H1 (cell line): ENCODE data around the gene CACNB4. TPM values are rescaled to one million over a fixed set of nuclear protein-coding genes. Genes with fewer than 3 reads are reported as not detected.

Experiments
- CTBP2 ChIP-seq: IDR thresholded peaks from 2 replicates; pipeline ENCODE4 v1.7.0; 2011; ENCODE audit warnings: borderline replicate concordance, mild to moderate bottlenecking, moderate library complexity, mixed read lengths, low read length; ENCODE audit not compliant: insufficient read depth, insufficient read length
- polyA plus RNA-seq, 7 experiments: library from polyadenylated mRNA; depleted of rRNA in 3 of 7; stranded (reverse) in 5 of 7; unstranded in 2 of 7; fragments of >200 nt in 5 of 7; fragments of 200-250 nt in 2 of 7; gene quantifications; 1 replicate in 5 of 7; 2 replicates in 1 of 7; 4 replicates in 1 of 7; pipeline versions ENCODE4 v1.2.1 to v1.2.3, GENCODE V29; 2011 to 2013; ENCODE audit warnings: missing spikeins in 2 of 7, mixed read lengths in 2 of 7
- total RNA-seq: library from RNA; stranded (reverse); fragmentation: NEBNext Ultra II Directional; extraction: Animal tissue kit (Norgen Biotek cat#: 25700); gene quantifications from 2 replicates; pipeline ENCODE4 v1.2.1, GENCODE V29; 2021
- TF ChIP-seq, protein P1 (sequence below): fragments of 300-600 bp; sonication (generic); IDR thresholded peaks from 2 replicates; pipeline ENCODE4 v1.7.1; 2012; ENCODE audit warnings: low read length, moderate library complexity, mild to moderate bottlenecking, inconsistent platforms; ENCODE audit not compliant: insufficient replicate concordance
- TF ChIP-seq, protein P2 (sequence below): IDR thresholded peaks from 2 replicates; pipeline ENCODE4 v1.6.1; 2012; ENCODE audit warnings: low read length, inconsistent platforms

CACNB4 gene
- total and polyA plus RNA-seq, 2 of the 8 experiments (the other 6 are each of a cell fraction or from before 2014, with no cell fraction given), result 2.0 to 4.0 TPM

DNA sequence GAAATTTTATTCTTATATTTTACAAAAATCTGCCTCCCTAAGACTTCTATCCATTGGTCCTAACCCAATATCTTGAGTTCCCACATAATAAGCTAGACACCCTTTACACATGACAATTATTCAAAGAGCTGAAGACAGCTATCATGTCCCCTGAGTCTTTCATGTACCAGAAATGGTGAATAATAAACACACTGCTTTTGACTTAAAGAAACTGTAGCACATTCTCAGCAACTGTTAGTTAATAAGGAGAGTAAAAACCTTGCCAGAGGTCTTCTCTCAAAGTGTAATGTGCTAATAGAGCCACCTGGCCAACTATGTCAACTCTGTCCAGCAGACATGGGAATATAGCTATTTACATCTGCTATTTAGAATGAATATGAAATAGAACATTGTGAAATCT lies 160.9 kb downstream of the CACNB4 start (continued):
- TF ChIP-seq, protein P1, sequence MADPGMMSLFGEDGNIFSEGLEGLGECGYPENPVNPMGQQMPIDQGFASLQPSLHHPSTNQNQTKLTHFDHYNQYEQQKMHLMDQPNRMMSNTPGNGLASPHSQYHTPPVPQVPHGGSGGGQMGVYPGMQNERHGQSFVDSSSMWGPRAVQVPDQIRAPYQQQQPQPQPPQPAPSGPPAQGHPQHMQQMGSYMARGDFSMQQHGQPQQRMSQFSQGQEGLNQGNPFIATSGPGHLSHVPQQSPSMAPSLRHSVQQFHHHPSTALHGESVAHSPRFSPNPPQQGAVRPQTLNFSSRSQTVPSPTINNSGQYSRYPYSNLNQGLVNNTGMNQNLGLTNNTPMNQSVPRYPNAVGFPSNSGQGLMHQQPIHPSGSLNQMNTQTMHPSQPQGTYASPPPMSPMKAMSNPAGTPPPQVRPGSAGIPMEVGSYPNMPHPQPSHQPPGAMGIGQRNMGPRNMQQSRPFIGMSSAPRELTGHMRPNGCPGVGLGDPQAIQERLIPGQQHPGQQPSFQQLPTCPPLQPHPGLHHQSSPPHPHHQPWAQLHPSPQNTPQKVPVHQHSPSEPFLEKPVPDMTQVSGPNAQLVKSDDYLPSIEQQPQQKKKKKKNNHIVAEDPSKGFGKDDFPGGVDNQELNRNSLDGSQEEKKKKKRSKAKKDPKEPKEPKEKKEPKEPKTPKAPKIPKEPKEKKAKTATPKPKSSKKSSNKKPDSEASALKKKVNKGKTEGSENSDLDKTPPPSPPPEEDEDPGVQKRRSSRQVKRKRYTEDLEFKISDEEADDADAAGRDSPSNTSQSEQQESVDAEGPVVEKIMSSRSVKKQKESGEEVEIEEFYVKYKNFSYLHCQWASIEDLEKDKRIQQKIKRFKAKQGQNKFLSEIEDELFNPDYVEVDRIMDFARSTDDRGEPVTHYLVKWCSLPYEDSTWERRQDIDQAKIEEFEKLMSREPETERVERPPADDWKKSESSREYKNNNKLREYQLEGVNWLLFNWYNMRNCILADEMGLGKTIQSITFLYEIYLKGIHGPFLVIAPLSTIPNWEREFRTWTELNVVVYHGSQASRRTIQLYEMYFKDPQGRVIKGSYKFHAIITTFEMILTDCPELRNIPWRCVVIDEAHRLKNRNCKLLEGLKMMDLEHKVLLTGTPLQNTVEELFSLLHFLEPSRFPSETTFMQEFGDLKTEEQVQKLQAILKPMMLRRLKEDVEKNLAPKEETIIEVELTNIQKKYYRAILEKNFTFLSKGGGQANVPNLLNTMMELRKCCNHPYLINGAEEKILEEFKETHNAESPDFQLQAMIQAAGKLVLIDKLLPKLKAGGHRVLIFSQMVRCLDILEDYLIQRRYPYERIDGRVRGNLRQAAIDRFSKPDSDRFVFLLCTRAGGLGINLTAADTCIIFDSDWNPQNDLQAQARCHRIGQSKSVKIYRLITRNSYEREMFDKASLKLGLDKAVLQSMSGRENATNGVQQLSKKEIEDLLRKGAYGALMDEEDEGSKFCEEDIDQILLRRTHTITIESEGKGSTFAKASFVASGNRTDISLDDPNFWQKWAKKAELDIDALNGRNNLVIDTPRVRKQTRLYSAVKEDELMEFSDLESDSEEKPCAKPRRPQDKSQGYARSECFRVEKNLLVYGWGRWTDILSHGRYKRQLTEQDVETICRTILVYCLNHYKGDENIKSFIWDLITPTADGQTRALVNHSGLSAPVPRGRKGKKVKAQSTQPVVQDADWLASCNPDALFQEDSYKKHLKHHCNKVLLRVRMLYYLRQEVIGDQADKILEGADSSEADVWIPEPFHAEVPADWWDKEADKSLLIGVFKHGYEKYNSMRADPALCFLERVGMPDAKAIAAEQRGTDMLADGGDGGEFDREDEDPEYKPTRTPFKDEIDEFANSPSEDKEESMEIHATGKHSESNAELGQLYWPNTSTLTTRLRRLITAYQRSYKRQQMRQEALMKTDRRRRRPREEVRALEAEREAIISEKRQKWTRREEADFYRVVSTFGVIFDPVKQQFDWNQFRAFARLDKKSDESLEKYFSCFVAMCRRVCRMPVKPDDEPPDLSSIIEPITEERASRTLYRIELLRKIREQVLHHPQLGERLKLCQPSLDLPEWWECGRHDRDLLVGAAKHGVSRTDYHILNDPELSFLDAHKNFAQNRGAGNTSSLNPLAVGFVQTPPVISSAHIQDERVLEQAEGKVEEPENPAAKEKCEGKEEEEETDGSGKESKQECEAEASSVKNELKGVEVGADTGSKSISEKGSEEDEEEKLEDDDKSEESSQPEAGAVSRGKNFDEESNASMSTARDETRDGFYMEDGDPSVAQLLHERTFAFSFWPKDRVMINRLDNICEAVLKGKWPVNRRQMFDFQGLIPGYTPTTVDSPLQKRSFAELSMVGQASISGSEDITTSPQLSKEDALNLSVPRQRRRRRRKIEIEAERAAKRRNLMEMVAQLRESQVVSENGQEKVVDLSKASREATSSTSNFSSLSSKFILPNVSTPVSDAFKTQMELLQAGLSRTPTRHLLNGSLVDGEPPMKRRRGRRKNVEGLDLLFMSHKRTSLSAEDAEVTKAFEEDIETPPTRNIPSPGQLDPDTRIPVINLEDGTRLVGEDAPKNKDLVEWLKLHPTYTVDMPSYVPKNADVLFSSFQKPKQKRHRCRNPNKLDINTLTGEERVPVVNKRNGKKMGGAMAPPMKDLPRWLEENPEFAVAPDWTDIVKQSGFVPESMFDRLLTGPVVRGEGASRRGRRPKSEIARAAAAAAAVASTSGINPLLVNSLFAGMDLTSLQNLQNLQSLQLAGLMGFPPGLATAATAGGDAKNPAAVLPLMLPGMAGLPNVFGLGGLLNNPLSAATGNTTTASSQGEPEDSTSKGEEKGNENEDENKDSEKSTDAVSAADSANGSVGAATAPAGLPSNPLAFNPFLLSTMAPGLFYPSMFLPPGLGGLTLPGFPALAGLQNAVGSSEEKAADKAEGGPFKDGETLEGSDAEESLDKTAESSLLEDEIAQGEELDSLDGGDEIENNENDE, result no peak
- TF ChIP-seq CTBP2, result no peak
- TF ChIP-seq, protein P2, sequence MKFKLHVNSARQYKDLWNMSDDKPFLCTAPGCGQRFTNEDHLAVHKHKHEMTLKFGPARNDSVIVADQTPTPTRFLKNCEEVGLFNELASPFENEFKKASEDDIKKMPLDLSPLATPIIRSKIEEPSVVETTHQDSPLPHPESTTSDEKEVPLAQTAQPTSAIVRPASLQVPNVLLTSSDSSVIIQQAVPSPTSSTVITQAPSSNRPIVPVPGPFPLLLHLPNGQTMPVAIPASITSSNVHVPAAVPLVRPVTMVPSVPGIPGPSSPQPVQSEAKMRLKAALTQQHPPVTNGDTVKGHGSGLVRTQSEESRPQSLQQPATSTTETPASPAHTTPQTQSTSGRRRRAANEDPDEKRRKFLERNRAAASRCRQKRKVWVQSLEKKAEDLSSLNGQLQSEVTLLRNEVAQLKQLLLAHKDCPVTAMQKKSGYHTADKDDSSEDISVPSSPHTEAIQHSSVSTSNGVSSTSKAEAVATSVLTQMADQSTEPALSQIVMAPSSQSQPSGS, result no peak
